ENCODE data around the gene SLC25A36. TPM values are rescaled to one million over a fixed set of nuclear protein-coding genes. Genes with fewer than 3 reads are reported as not detected.
A peak's percentile ranks its signal among the peaks of the same experiment; 100 is the strongest.

The SLC25A36 gene
- total and polyA plus RNA-seq, 2 donors (not counting 3 experiments of a cell fraction or from before 2014, with no cell fraction given), result 17.7 to 38.8 TPM

- Histone ChIP-seq H3K9me3 (replicated peaks; ENCODE audit: control insufficient read depth, insufficient read depth, low read length) (no peaks in the 10 kb centered on the region), H3K4me1 (ENCODE audit: control insufficient read depth, extremely low read depth, insufficient read depth, low read length) (no peaks in the 10 kb centered on the region), H2AFZ (ENCODE audit: low read depth, low read length) (no peak overlapping the region), H3K79me2 (ENCODE audit: control insufficient read depth, insufficient read depth, low read length) (peaks cover 72% of the 10 kb centered on the region), H3K4me2 (ENCODE audit: insufficient read depth, low read length) (no peak overlapping the region), H3K36me3 (ENCODE audit: control insufficient read depth in 2 of 2, extremely low read depth in 1 of 2, insufficient read depth in 2 of 2, low read length in 2 of 2) (no peaks in the 10 kb centered on the region), H3K9me1 (replicated peaks; ENCODE audit: control insufficient read depth, extremely low read depth, insufficient read depth, low read length) (no peaks in the 10 kb centered on the region), H3K27me3 (ENCODE audit: control insufficient read depth in 2 of 2, insufficient read depth in 2 of 2, low read length in 2 of 2) (no peaks in the 10 kb centered on the region), H3K9ac (replicated peaks; ENCODE audit: extremely low read depth, insufficient read depth, low read length) (no peak overlapping the region), H4K20me1 (replicated peaks; ENCODE audit: control insufficient read depth, extremely low read depth, insufficient read depth, low read length) (peaks cover 2% of the 10 kb centered on the region), H3K4me3 (replicated peaks in 1 of 3; ENCODE audit: insufficient read depth in 1 of 3, low read depth in 1 of 3, low read length in 3 of 3) (no peak overlapping the region), H3K27ac (ENCODE audit: insufficient read depth, low read depth, low read length) (no peak overlapping the region)
- intact Hi-C loops (cut with micrococcal nuclease) (no loop called here), dilution Hi-C loops (cut with MboI; ENCODE audit: extremely low pct_ligation_motif_present, low sequenced_read_pairs) (no loop called here)
- BruUV-seq (replicated peaks), result no TSS peak
- CTCF ChIA-PET, result interaction anchor here (1.2 kb wide), 1 partner anchor 11 kb away, joined by 6 read pairs; no protein-coding TSS in a partner anchor
- FAIRE-seq, result no peak
- peak; percentile 15 for DNase-seq (ENCODE audit: low read depth, low spot score)
- POLR2A ChIA-PET, result no interaction called here
- TF ChIP-seq JUN (IDR thresholded peaks at IDR 0.05; ENCODE audit: borderline replicate concordance, insufficient read depth, insufficient read length, low read depth) (peak; percentile 26), FOS (IDR thresholded peaks at IDR 0.05; ENCODE audit: borderline replicate concordance, insufficient read depth, low read length) (peak; percentile 44), CTCF (IDR thresholded peaks at IDR 0.05; ENCODE audit: extremely low read depth in 1 of 2, insufficient read depth in 1 of 2, low read depth in 1 of 2, low read length in 2 of 2) (no peak)
Observed at GRCh38 chr3:140953028-140953960, 11.7 kb downstream of the SLC25A36 start.

- dilution Hi-C loops (cut with MboI; ENCODE audit: extremely low pct_ligation_motif_present, low sequenced_read_pairs) (no loop called here), intact Hi-C loops (cut with micrococcal nuclease) (no loop called here)
- FAIRE-seq (no peak), DNase-seq (ENCODE audit: low read depth, low spot score) (no peak)
- no peak overlapping the region for H3K27ac ChIP-seq (ENCODE audit: insufficient read depth, low read depth, low read length)
- ChIA-PET POLR2A (no interaction called here), CTCF (no interaction called here)
- BruUV-seq (replicated peaks), result no TSS peak
- no peak overlapping the region for H2AFZ ChIP-seq (ENCODE audit: low read depth, low read length)
- peaks cover 2% of the 10 kb centered on the region for H4K20me1 ChIP-seq (replicated peaks; ENCODE audit: control insufficient read depth, extremely low read depth, insufficient read depth, low read length)
- H3K36me3 ChIP-seq (ENCODE audit: control insufficient read depth in 2 of 2, extremely low read depth in 1 of 2, insufficient read depth in 2 of 2, low read length in 2 of 2), result no peaks in the 10 kb centered on the region
- no peaks in the 10 kb centered on the region for H3K9me1 ChIP-seq (replicated peaks; ENCODE audit: control insufficient read depth, extremely low read depth, insufficient read depth, low read length)
- no peak overlapping the region for H3K9ac ChIP-seq (replicated peaks; ENCODE audit: extremely low read depth, insufficient read depth, low read length)
- H3K4me1 ChIP-seq (ENCODE audit: control insufficient read depth, extremely low read depth, insufficient read depth, low read length), result no peaks in the 10 kb centered on the region
- H3K4me3 ChIP-seq (replicated peaks in 1 of 3; ENCODE audit: insufficient read depth in 1 of 3, low read depth in 1 of 3, low read length in 3 of 3), result no peak overlapping the region
- peaks cover 65% of the 10 kb centered on the region for H3K79me2 ChIP-seq (ENCODE audit: control insufficient read depth, insufficient read depth, low read length)
- H3K9me3 ChIP-seq (replicated peaks; ENCODE audit: control insufficient read depth, insufficient read depth, low read length), result no peaks in the 10 kb centered on the region
- no peak overlapping the region for H3K4me2 ChIP-seq (ENCODE audit: insufficient read depth, low read length)
- TF ChIP-seq EZH2 (IDR thresholded peaks at IDR 0.05; ENCODE audit: borderline replicate concordance, low read depth, low read length, severe bottlenecking), result no peak
- H3K27me3 ChIP-seq (ENCODE audit: control insufficient read depth in 2 of 2, insufficient read depth in 2 of 2, low read length in 2 of 2), result no peaks in the 10 kb centered on the region
Observed at GRCh38 chr3:140954576-140954975, 12.9 kb downstream of the SLC25A36 start.

Data from endothelial cell of umbilical vein (primary cell).